OCI-LY7 (cell line): ENCODE data around the gene PCBP3. TPM values are rescaled to one million over a fixed set of nuclear protein-coding genes. Genes with fewer than 3 reads are reported as not detected.

ENCODE experiments used
- BruUV-seq: library from RNA; stranded (reverse); fragments of 400-500 nt; replicated peaks from 2 replicates; lab custom pipeline; 2021; lab: Mats Ljungman, UMichigan
- CTCF ChIA-PET: fragments of 300-600 bp; sonication (Branson Sonifier 250); formaldehyde crosslinking; loops from one replicate; lab custom pipeline; 2022; ENCODE audit warnings: antibody characterized with exemption; ENCODE audit not compliant: unreplicated experiment; lab: Charles Lee
- POLR2A ChIA-PET: fragments of 300-600 bp; sonication (Branson Sonifier 250); formaldehyde crosslinking; loops from one replicate; lab custom pipeline; 2022; ENCODE audit warnings: antibody characterized with exemption; lab: Charles Lee
- DNase-seq: peaks from one replicate; pipeline ENCODE4 v3.0.0-alpha.2; 2015; ENCODE audit warnings: low spot score
- H2AFZ ChIP-seq: fragments of 200-600 bp; sonication (generic), shearing (Covaris generic); 2 replicates; pipeline ENCODE4 v1.6.1; 2014; ENCODE audit warnings: mild to moderate bottlenecking, antibody characterized with exemption, low read length, moderate library complexity
- H3K27ac ChIP-seq: fragments of 200-600 bp; sonication (generic); 2 replicates; pipeline ENCODE4 v1.5.1; 2014; ENCODE audit warnings: mixed run types, low read depth, mild to moderate bottlenecking, moderate library complexity, low read length, inconsistent platforms; ENCODE audit not compliant: poor library complexity, severe bottlenecking
- H3K36me3 ChIP-seq: fragments of 200-600 bp; sonication (generic); 2 replicates; pipeline ENCODE4 v1.6.1; 2014; ENCODE audit warnings: mild to moderate bottlenecking, antibody characterized with exemption, low read length, moderate library complexity, mixed read lengths; ENCODE audit not compliant: insufficient read depth
- H3K4me1 ChIP-seq: fragments of 200-600 bp; sonication (generic); 2 replicates; pipeline ENCODE4 v1.5.1; 2014; ENCODE audit warnings: mild to moderate bottlenecking, low read length; ENCODE audit not compliant: insufficient read depth, poor library complexity, severe bottlenecking
- H3K4me2 ChIP-seq: fragments of 200-600 bp; sonication (generic); 2 replicates; pipeline ENCODE4 v1.6.1; 2014; ENCODE audit warnings: mild to moderate bottlenecking, low read length
- H3K4me3 ChIP-seq: fragments of 200-600 bp; sonication (generic); 2 replicates; pipeline ENCODE4 v1.5.1; 2014; ENCODE audit warnings: mild to moderate bottlenecking, low read depth, low read length; ENCODE audit not compliant: poor library complexity, severe bottlenecking
- H3K79me2 ChIP-seq: fragments of 200-600 bp; sonication (generic); 2 replicates; pipeline ENCODE4 v1.6.1; 2016; ENCODE audit warnings: low read depth, mild to moderate bottlenecking, low read length, moderate library complexity, mixed read lengths; ENCODE audit not compliant: insufficient read depth
- H3K9me2 ChIP-seq: fragments of 200-600 bp; sonication (generic); 2 replicates; pipeline ENCODE4 v1.6.1; 2016; ENCODE audit warnings: mild to moderate bottlenecking, low read length, mixed read lengths; ENCODE audit not compliant: insufficient read depth
- H3K9me3 ChIP-seq: fragments of 200-600 bp; sonication (generic); 2 replicates; pipeline ENCODE4 v1.6.1; 2014; ENCODE audit warnings: mild to moderate bottlenecking, mixed run types, low read length, mixed read lengths
- H4K20me1 ChIP-seq: fragments of 200-600 bp; sonication (generic); 2 replicates; pipeline ENCODE4 v1.6.1; 2014; ENCODE audit warnings: mild to moderate bottlenecking, antibody characterized with exemption, low read length, moderate library complexity, mixed read lengths; ENCODE audit not compliant: insufficient read depth
- EZH2phosphoT487 ChIP-seq: fragments of 200-600 bp; sonication (generic); IDR thresholded peaks from 2 replicates; pipeline ENCODE4 v1.6.1; 2018; ENCODE audit warnings: low read depth, borderline replicate concordance, mild to moderate bottlenecking, mixed run types, antibody characterized with exemption, low read length, moderate library complexity, mixed read lengths
- intact Hi-C: fragments of 100-400 bp; cut with micrococcal nuclease; formaldehyde crosslinking; loops from one replicate; pipeline ENCODE4 v1.10.0; 2022; ENCODE audit not compliant: unreplicated experiment
- total RNA-seq, 2 experiments: library from RNA; depleted of rRNA in 1 of 2; stranded (reverse); fragments of >200 nt in 1 of 2; shearing (Covaris generic) in 1 of 2; gene quantifications; 2 replicates each; pipeline ENCODE4 v1.2.3, GENCODE V29; 2014 to 2022
- TF ChIP-seq, protein P1 (sequence below): fragments of 200-600 bp; sonication (generic); conservative IDR thresholded peaks from 2 replicates; pipeline ENCODE4 v1.5.1; 2014; ENCODE audit warnings: mild to moderate bottlenecking, antibody characterized with exemption, low read length, moderate library complexity, mixed read lengths

PCBP3 gene
- total RNA-seq, 2 experiments from 2014 or later: 0.61 TPM; not detected in 1

DNA sequence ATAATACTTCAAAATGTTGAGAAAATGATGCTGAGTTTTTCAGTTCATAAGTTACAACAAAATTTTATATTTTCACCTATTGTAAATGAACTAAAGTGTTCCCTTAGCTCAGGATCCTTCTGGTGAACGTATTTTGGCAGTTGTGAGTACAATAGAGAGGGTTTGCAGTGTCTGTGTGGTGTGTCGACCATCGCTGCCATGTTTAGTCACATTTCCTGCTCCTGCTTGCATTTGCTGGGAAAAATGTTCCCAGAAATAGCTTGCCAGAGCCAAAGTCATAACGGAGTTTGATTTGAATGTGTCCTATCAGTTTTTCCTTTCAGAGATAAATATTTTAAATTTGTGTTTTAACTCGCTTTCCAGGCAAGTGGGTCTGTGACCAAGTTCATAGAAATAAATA lies 220.9 kb downstream of the PCBP3 start:
- CTCF ChIA-PET: no interaction called here
- H3K9me3 ChIP-seq: no peaks in the 10 kb centered on the region
- no peak for TF ChIP-seq EZH2phosphoT487
- TF ChIP-seq, protein P1, sequence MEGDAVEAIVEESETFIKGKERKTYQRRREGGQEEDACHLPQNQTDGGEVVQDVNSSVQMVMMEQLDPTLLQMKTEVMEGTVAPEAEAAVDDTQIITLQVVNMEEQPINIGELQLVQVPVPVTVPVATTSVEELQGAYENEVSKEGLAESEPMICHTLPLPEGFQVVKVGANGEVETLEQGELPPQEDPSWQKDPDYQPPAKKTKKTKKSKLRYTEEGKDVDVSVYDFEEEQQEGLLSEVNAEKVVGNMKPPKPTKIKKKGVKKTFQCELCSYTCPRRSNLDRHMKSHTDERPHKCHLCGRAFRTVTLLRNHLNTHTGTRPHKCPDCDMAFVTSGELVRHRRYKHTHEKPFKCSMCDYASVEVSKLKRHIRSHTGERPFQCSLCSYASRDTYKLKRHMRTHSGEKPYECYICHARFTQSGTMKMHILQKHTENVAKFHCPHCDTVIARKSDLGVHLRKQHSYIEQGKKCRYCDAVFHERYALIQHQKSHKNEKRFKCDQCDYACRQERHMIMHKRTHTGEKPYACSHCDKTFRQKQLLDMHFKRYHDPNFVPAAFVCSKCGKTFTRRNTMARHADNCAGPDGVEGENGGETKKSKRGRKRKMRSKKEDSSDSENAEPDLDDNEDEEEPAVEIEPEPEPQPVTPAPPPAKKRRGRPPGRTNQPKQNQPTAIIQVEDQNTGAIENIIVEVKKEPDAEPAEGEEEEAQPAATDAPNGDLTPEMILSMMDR: no peak

DNA sequence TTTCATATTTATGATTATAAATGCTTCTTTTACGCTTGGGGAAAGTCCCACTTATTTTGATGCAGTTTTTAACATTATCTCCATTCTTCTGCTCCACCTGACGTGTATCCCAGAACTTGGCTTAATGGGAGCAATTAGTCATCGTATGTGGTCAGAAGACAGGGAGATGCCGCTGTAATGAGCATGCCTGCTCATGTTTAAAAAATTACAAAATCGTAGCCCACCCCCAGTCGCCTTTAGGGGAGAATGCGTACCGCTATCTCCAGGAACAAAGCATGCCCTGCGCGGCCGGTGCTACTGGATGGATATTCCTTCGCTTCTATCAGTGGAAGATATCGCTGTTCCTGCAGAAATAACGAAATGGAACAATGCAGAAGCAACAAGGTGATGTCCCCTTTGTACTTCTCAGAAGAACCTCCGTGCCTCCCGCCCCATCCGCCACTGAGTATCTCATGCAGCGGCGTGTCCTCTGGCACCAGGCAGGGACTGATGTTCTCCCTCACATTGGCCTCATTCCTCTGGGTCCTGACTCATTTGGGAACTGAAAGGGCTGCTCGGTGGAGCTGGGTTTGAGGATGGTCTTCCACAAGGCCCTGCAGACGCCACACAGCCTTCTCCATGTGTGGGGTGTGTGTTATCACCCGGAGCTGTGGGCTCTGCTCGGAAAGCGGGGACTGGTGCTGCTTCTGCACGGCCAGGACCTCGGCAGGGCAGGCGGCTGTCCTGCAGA lies 221.7 kb downstream of the PCBP3 start:
- H3K27ac ChIP-seq: no peak overlapping the region
- H2AFZ ChIP-seq: no peak overlapping the region
- ChIA-PET CTCF (no interaction called here), POLR2A (no interaction called here)
- H3K79me2 ChIP-seq: no peaks in the 10 kb centered on the region
- H3K36me3 ChIP-seq: no peaks in the 10 kb centered on the region
- no peak overlapping the region for H3K4me2 ChIP-seq
- H3K9me2 ChIP-seq: no peaks in the 10 kb centered on the region
- intact Hi-C loops: no loop called here
- H3K9me3 ChIP-seq: no peaks in the 10 kb centered on the region
- TF ChIP-seq, protein P1: no peak
- H4K20me1 ChIP-seq: no peaks in the 10 kb centered on the region
- no peaks in the 10 kb centered on the region for H3K4me1 ChIP-seq
- BruUV-seq: no TSS peak
- H3K4me3 ChIP-seq: no peak overlapping the region
- no peak for DNase-seq

More for the DNA sequence above, 220.9 kb downstream of the PCBP3 start:
- H4K20me1 ChIP-seq: no peaks in the 10 kb centered on the region
- no peak overlapping the region for H3K27ac ChIP-seq
- H3K4me3 ChIP-seq: no peak overlapping the region
- no peaks in the 10 kb centered on the region for H3K9me2 ChIP-seq
- POLR2A ChIA-PET: no interaction called here
- no peaks in the 10 kb centered on the region for H3K4me1 ChIP-seq
- H2AFZ ChIP-seq: no peak overlapping the region
- no TSS peak for BruUV-seq
- DNase-seq: no peak
- intact Hi-C loops: no loop called here
- no peaks in the 10 kb centered on the region for H3K79me2 ChIP-seq
- no peak overlapping the region for H3K4me2 ChIP-seq
- no peaks in the 10 kb centered on the region for H3K36me3 ChIP-seq

DNA sequence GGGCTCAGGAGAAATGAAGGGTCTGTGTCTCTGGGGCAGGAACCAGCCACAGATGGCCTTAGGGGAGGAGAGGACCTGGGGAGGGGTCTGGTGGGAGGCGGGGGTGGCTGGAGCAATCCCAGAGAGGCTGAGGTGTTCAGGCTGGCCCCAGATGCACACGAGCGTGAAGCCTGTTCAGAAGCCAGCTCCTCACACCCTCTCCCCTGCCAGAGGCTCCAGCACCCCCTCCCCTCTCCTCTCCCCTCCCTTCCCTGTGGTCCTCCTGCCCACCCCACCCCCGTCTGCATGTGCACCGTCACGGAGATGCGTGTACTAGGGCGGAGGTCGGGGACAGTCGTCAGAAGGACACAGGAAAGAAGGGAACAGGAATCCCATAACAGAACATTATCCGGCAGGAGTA lies 223.0 kb downstream of the PCBP3 start:
- Histone ChIP-seq H3K36me3 (no peaks in the 10 kb centered on the region), H3K79me2 (no peaks in the 10 kb centered on the region), H4K20me1 (no peaks in the 10 kb centered on the region), H3K27ac (no peak overlapping the region), H3K9me2 (no peaks in the 10 kb centered on the region), H3K4me1 (no peaks in the 10 kb centered on the region), H3K9me3 (no peaks in the 10 kb centered on the region), H3K4me2 (no peak overlapping the region), H3K4me3 (no peak overlapping the region), H2AFZ (no peak overlapping the region)
- ChIA-PET POLR2A (no interaction called here), CTCF (no interaction called here)
- no peak for TF ChIP-seq EZH2phosphoT487
- TF ChIP-seq, protein P1: no peak
- intact Hi-C loops: no loop called here
- DNase-seq: no peak
- no TSS peak for BruUV-seq
